C4-2B (cell line): ENCODE results near the gene GDF11.

Experiments
- ZFX ChIP-seq: fragments of 450-650 bp; IDR thresholded peaks from 2 replicates; pipeline ENCODE4 v1.6.1; 2017
- TF ChIP-seq, protein P1 (sequence below): fragments of 450-650 bp; conservative IDR thresholded peaks from 2 replicates; pipeline ENCODE4 v1.5.1; 2017; ENCODE audit warnings: mild to moderate bottlenecking

DNA sequence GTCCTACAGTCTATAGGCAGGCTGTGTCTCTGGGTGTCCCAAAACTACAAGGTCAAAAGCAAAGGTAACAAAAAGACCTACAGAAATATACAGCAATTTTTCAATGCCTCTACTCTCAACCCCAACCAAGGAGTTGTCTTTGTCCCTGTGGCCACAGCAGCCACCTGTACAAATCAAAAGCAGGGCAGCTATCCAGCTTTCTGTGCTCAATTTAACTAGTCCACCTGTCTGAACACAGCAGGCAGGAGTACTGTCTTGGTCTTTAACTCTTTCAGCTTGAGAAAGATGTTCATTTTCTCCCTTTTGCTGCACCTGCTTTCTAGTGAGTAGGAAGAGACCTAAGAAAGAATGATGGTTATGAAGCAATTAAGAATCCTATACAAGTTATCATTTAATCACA is 19.7 kb downstream of the GDF11 start:
- TF ChIP-seq, protein P1, sequence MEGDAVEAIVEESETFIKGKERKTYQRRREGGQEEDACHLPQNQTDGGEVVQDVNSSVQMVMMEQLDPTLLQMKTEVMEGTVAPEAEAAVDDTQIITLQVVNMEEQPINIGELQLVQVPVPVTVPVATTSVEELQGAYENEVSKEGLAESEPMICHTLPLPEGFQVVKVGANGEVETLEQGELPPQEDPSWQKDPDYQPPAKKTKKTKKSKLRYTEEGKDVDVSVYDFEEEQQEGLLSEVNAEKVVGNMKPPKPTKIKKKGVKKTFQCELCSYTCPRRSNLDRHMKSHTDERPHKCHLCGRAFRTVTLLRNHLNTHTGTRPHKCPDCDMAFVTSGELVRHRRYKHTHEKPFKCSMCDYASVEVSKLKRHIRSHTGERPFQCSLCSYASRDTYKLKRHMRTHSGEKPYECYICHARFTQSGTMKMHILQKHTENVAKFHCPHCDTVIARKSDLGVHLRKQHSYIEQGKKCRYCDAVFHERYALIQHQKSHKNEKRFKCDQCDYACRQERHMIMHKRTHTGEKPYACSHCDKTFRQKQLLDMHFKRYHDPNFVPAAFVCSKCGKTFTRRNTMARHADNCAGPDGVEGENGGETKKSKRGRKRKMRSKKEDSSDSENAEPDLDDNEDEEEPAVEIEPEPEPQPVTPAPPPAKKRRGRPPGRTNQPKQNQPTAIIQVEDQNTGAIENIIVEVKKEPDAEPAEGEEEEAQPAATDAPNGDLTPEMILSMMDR: no peak
- TF ChIP-seq ZFX: no peak
